GM19397 (cell line): ENCODE measurements around the gene BTRC.
"Not testable (repeated sequence)": the region's sequence is repeated elsewhere in the genome, so short reads cannot be mapped to it uniquely, and the experiment has no call there.

Source experiments
- ATAC-seq: cut with Tn5 transposase; IDR thresholded peaks from one replicate; pipeline ENCODE4 v1.9.1; 2021; ENCODE audit warnings: mild to moderate bottlenecking, moderate library complexity; ENCODE audit not compliant: unreplicated experiment

The BTRC gene

DNA sequence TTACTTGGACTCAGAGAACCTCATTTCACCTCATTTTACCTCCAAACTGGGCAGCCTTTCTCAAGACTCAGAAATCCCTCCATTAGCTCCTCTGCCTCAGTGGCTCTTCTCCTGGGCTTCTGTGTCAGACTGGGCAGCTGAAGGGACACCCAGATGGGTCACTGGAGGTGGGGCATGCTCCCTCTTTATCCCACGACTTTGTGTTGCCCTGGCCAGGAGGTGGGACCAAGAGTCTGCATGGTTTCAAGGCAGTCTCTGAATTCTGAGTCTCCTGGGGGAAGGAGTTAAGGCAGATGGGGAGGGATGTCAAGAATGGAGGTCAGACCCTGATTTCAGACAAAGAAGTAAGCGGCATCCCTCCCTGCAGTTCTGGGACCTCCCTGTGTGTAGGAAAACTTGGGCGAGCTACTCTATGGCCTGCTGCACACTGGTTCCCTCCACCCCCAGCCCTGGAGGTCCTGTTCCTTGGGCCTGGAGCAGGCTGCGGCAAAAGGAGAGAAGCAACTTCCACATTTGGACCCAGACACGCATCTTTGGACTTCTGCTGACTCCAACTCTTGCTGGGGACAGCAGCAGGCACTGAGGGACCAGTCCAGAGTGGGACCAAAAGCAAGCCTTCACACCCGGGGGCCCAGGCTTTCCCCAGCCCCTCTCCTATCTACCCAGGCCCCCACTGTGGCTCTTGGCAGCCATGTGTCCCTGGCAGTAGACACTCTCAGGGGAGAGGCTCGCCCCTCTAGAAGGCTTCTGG, 223.3 kb downstream of the BTRC start:
- no peak for ATAC-seq

DNA sequence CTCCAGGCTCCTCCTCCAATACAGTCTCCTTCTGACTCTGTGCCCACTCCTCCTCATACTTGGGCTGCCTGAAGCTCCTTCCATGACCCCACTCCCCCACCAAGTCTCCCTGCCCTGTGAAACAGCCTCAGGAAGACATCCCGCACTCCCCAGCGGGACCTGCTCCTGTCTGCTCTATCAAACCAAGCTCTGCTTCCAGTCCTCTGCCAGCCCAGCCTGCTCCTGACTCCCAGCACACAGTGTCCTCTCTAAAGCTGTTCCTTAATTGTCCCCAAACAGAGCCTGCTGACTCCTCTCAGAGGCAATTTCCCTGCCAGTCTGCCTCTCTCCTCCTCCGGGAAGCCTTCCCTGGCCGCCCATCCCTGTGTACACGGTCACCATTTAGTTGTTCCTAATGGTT, 224.2 kb downstream of the BTRC start:
- no peak for ATAC-seq

DNA sequence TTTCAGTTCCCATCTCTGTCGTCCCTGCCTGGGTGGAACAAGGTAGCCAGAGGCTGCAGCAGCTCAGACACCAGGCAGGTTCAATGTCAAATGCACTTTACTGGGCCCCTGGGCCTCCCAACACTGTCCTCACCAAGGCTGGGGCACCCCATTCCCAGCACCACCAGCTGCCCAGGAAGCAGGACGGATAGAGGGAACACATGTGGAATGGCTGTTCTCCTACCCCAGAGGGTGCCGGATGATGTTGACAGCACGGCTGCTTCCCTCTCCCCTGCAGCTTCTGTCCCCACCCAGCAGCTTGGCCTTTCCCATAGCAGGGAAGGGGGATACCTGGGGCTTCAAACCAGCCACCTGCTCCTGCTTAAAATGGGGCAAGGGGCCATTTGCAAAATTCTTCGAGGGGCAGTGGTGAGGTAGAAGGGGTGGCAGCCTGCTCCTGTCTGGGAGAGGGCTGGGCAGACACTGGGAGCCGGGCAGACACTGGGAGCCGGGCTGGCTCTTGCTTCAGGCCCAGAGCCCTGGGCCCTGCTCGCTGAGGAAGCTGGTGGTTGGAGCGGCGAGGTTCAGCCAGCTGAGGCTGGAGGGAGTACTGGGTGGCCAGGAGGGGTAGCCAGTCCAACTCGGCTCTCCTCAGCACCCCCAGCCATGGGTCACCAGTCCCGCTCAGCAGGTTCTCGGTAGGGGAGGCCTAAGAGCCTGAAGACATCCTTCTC, 225.0 kb downstream of the BTRC start:
- ATAC-seq, result no peak

DNA sequence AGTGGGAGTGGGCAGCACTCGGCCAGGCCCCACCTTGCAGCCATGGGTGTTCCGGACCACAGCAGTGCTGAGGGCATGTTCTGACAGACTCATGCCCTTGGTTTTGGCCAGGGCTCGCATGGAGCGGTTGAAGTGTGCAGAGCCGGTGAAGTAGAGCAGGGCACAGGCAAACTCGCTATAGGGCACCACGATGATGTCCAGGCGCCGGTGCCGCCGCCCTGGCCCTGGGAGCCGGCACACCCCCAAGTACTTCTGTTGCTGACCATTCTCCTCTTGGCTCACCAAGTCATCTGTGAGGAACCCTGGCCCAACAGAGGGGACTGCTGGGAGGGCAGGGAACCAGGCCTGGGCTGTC, 225.5 kb downstream of the BTRC start:
- ATAC-seq, result no peak

DNA sequence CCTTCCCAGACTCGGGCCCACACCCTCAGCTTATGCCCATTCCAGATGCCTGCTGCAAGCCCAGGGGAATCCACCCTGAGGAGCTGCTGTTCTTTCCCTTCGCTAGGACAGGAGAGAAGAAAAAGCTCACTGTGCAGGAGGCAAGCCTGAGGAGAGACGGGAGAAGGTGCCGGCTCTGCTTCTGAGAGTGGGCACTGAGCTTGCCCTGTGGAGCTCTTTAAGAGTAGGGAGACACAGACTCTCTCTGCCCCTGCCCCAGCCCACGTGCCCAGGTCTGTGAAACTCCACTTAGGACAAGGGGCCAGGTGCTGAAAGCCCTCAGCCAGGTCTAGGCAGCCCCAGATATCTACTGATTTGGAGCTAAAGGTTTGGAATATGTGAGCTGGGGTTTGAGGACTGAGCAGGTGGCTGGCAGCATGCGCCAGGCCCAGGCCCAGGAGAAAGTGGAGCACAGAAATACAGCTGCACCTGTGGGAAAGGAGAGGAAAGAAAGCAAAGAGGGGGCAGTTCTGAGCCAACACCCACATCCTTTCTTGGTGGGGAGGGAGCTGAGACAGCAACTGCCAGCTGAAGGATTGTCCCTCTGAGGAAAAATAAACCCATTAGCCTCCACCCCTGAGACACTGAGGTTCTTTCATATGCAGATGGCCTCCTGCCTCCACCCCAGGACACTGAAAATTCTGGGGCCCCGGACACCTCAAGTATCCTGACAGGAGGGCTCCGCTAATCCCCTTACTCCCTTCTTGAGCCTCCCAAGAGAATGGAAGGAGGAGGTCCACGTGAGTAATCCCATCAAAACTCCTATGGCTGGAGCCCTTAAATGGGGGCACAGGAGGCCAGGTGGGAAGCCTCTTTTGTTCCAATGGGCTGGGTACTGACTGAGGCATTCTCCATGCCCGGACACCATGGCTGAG, 226.8 kb downstream of the BTRC start:
- ATAC-seq, result no peak

DNA sequence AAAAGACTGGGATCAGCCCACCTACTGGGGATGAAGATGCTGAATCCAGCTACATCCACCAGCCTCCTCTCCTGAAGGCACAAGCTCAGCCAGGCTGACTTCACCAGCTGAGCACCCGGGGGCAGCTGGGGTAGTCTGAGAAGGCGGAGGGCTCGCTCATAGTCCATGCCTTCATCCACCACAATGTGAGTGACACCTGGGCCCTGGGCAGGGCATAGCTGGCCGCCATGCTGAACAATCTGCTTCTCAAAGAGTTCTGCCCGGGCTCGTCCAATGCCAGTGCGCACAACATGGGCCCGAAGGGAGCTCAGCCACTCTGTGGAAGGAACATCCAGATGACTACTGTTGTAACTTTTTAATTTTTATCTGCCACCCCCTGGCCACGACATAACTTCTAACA, 231.9 kb downstream of the BTRC start:
- no peak for ATAC-seq

DNA sequence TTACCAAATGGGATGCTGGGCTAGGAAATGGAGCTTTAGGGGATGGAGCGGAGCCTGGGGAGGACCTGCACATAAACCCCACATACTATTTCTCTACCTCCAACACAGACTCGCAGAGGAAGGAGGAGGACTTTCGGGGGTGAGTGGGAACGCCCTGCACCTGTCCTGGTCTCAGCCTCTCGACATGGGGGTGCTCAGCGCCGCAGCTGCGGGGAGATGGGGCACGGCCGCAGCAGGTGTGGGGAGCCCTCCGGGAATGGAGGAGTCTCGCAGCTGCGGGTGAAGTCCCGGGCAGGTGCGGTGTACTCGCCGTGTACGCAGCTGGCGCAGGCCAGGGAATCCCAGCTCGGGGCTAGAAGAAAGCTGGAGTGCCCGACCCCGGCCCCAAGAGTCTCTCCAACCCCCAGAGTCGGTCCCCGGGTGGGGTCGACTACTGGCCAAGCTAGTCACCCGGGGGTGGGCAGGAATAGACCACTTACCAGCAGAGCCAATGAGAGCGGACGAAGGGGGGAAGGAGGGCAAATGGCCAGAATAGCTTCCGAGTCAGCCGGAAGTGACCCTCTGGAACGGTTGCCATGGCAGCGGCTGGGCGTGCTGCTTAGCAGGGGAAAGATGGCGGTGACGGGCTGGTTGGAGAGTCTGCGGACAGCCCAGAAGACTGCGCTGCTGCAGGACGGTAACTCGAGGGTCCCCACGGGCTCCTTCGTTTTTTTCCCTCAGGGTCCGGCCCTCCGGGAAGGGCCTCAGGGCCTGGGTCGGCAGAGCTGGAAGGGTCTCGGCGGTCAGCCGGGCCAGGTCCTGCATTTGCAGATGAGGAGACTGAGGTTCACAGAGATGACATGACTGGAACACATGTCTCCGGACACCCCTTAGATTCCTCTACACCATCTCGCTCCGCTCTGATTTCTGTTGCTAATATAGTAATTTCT, 234.0 kb downstream of the BTRC start, which contains the start of the genes DPCD and POLL:
DPCD (plus strand) TSS at position 597 of the 929 bp plus-strand sequence; CDS start at position 613, 16 bp downstream.
POLL (minus strand) TSS at position 533 of the 929 bp plus-strand sequence. CDS start 897 bp downstream, outside the sequence.
- peak; percentile 94 for ATAC-seq

DNA sequence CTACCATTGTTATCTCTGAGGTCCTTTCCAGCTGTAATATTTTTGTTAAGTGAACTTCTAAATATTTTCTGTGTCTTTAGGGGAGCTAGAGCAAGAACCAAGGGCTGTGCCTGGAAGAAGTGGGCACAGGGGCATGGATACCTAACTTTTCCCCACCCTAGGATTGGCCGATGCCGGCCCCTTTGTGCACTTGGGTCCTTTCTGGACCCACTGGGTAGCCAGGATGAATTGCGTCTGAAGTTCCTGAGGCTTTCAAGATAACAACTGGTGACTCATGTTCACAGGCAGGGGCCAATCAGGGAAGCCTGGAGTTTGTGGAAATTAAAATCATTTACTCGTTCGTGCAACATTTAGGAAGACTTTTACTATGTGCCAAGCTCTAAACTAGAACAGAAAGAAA, 234.9 kb downstream of the BTRC start:
- ATAC-seq, result no peak

DNA sequence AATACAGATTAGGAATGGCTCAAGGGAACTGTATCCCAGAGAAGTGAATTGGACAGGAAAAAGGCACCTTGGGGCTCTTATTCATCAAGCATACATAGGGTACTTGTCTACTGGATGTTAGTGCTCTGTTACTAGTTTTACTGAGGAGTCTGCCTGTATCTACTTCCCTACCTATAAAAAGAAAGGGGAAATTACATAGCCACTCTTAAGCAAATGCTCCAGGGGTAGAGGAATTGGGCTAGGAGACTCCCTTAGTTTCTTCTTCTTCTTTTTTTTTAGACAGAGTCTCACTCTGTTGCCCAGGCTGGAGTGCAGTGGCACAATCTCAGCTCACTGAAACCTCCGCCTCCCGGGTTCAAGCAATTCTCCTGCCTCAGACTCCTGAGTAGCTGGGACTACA, 239.4 kb downstream of the BTRC start:
- not testable (repeated sequence) for ATAC-seq

DNA sequence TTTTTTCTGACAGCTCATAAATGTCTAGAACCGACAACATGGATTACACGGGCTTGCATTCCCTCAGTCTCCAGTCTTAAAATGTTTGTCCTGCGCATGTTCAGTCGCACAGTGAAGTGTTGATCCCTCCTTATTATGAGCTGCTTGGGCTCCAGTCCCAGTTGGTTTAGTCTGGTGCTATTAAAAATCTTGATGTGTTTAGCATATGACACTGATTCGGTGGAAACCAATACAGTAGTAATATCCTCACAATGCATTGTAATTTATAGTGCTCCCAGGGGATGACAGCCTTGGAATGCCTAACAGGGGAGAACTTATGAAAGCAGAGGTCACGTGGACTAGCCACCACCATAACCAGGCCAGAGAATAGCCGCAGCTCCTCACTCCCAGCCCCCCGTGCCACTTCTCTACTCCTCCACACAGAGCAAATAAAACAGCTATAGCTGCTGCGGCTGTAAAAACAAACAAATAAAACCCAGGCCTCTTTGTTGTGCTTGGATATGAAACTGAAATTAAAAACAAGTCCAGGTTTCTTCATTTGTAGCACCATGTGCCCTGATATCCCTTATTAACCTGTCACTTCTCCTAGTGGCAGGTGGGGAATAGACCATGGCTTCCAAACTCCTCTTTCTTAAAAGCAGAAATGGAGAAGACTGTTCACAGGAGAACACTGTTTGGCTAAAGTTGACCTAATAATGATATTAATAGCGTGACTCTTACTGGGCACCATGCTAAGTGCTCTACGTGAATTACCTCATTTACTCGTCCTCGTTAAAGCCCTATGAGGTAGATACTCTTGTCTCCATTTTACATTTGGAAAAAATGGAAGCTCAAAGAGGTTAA, 241.8 kb downstream of the BTRC start:
- no peak for ATAC-seq

DNA sequence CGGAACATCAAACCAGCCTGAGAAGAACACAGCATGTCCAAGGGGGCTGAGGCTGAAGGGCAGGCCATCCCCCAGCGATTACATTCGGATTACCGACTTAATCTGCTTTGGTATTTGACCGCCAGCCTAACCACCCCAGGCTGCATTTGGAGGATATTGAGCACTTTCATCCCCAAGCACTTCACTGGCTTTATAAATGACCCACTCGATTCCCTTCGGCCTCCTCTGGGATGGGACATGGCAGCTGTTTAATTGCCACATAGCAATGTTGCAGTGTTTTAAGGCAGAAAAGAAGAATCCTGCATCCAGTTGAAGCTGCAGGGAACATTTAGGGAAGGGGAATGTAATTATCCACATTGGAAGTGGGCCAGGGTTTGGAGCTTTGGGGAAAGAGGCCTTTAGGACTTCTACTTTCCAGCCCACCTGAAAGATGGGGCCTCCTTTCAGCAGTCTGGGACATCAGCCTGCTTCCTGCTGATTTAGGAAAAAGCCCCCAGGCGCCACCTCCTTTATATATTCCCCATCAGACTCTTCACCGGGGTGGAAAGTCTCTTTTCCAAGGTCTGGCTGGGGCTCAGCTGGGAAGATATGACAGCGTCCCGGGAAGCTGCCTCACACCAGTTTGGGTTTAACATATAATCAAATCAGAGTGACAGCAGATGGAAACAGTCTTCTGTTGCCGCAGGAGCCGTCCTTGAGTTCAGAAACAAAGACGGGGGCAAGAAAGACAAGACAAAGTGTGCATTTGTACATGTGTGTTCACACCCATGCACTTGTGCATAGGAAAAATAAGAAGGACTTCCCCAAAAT, 243.3 kb downstream of the BTRC start:
- ATAC-seq, result no peak

DNA sequence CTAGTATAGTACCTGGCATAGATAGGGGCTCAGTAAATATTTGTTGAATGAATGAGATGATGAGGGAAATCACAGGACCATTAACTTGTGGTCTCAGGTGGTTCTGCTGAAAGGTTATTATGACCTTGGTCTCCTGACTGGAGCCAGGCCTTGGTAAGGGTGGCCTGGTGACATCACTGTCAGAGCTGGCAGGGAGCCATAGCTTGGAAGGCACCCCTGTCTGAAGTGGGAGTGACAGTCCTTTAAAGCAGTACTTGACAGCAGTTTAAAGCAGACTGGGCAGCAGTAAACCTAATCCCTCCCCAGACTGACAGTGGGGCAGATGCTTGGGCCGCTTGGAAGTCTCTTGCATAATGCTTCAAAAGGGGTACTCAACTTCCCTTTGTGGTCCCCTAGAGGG, 247.6 kb downstream of the BTRC start:
- no peak for ATAC-seq

DNA sequence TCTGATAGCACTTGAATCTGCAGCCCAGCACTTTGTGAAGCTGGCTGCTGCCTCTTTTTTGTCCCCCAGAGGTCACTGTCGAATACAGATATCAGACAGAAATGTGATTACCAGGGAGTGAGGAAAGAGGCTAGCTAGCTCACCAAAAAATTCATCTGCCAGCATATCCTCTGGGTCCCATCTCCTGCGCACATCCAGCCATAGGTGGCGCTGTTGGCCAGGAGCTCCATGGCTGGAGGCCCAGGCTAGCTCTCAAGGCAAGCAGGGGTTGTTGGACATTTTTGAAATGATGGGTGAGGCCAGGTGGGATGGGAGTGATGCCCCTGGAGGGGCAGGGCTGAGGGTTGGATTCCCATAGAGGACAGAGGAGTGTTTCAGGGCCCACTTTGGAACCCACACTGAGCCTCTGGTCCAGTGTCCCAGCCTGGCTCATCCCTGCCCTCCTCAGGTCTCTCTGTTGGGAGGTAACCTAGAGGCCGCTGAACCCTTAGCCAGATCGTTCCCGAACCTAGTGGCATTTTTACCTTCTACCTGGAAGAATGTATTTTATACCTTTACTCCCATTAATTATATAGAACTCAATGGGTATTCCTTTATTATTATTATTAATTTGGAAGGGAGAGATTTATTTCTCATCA, 248.9 kb downstream of the BTRC start:
- no peak for ATAC-seq
